ENCODE results near the gene ANK2. TPM values are rescaled to one million over a fixed set of nuclear protein-coding genes. Genes with fewer than 3 reads are reported as not detected.

The ANK2 gene
- polyA plus RNA-seq, 4 donors: 0.22 to 32.7 (median 5.6) TPM

GRCh38 chr4:113148925-113149324 lies 99.5 kb downstream of the ANK2 start:
- no peak for DNase-seq
- Histone ChIP-seq H3K4me3 (ENCODE audit: low read depth in 1 of 3, low read length in 3 of 3) (no peak overlapping the region), H3K36me3 (ENCODE audit: control insufficient read depth in 3 of 3, insufficient read depth in 2 of 3, low read depth in 1 of 3, low read length in 3 of 3) (no peaks in the 10 kb centered on the region)

GRCh38 chr4:113153529-113154101 lies 104.2 kb downstream of the ANK2 start:
- Histone ChIP-seq H3K4me1 (ENCODE audit: control insufficient read depth in 3 of 3, insufficient read depth in 2 of 3, low read depth in 1 of 3, low read length in 2 of 3) (peaks cover 0 to 18% (median 0%) of the 10 kb centered on the region in 3 donors), H3K9me3 (ENCODE audit: control insufficient read depth in 2 of 2, insufficient read depth in 1 of 2, low read depth in 1 of 2, low read length in 1 of 2) (no peaks in the 10 kb centered on the region), H3K27ac (ENCODE audit: low read depth in 1 of 3, low read length in 2 of 3) (no peak overlapping the region), H3K4me3 (ENCODE audit: low read depth in 1 of 3, low read length in 3 of 3) (no peak overlapping the region), H3K36me3 (ENCODE audit: control insufficient read depth in 3 of 3, insufficient read depth in 2 of 3, low read depth in 1 of 3, low read length in 3 of 3) (no peaks in the 10 kb centered on the region), H3K27me3 (ENCODE audit: control insufficient read depth in 3 of 3, insufficient read depth in 3 of 3, low read length in 3 of 3) (no peaks in the 10 kb centered on the region)
- WGBS, 3 donors: 73 to 83% (median 78%) methylated on average over 2 of the region's 2 CpGs
- DNase-seq: peak in 1 of 2 donors; percentile 41
- FAIRE-seq: no peak

More at GRCh38 chr4:113148925-113149324, 99.5 kb downstream of the ANK2 start:
- FAIRE-seq: no peak
- peaks cover 0 to 31% (median 0%) of the 10 kb centered on the region in 3 donors for H3K4me1 ChIP-seq (ENCODE audit: control insufficient read depth in 3 of 3, insufficient read depth in 2 of 3, low read depth in 1 of 3, low read length in 2 of 3)
- H3K27me3 ChIP-seq (ENCODE audit: control insufficient read depth in 3 of 3, insufficient read depth in 3 of 3, low read length in 3 of 3): no peaks in the 10 kb centered on the region
- no peaks in the 10 kb centered on the region for H3K9me3 ChIP-seq (ENCODE audit: control insufficient read depth in 2 of 2, insufficient read depth in 1 of 2, low read depth in 1 of 2, low read length in 1 of 2)
- peak overlapping the region in 1 of 3 donors; percentile 88 for H3K27ac ChIP-seq (ENCODE audit: low read depth in 1 of 3, low read length in 2 of 3)

- 84 to 93% (median 85%) methylated on average over 1 of the region's 1 CpG for WGBS, 3 donors
- Histone ChIP-seq H3K4me3 (ENCODE audit: low read depth in 1 of 3, low read length in 3 of 3) (no peak overlapping the region), H3K9me3 (ENCODE audit: control insufficient read depth in 2 of 2, insufficient read depth in 1 of 2, low read depth in 1 of 2, low read length in 1 of 2) (no peaks in the 10 kb centered on the region), H3K36me3 (ENCODE audit: control insufficient read depth in 3 of 3, insufficient read depth in 2 of 3, low read depth in 1 of 3, low read length in 3 of 3) (no peaks in the 10 kb centered on the region), H3K4me1 (ENCODE audit: control insufficient read depth in 3 of 3, insufficient read depth in 2 of 3, low read depth in 1 of 3, low read length in 2 of 3) (peaks cover 0 to 13% (median 0%) of the 10 kb centered on the region in 3 donors), H3K27ac (ENCODE audit: low read depth in 1 of 3, low read length in 2 of 3) (no peak overlapping the region), H3K27me3 (ENCODE audit: control insufficient read depth in 3 of 3, insufficient read depth in 3 of 3, low read length in 3 of 3) (no peaks in the 10 kb centered on the region)
- FAIRE-seq: no peak
- DNase-seq: no peak
These were observed 104.8 kb downstream of the ANK2 start for GRCh38 chr4:113154281-113154680.

GRCh38 chr4:113157086-113157857 lies 107.8 kb downstream of the ANK2 start:
- Histone ChIP-seq H3K27ac (ENCODE audit: low read depth in 1 of 3, low read length in 2 of 3) (no peak overlapping the region), H3K27me3 (ENCODE audit: control insufficient read depth in 3 of 3, insufficient read depth in 3 of 3, low read length in 3 of 3) (no peaks in the 10 kb centered on the region), H3K4me1 (ENCODE audit: control insufficient read depth in 3 of 3, insufficient read depth in 2 of 3, low read depth in 1 of 3, low read length in 2 of 3) (peaks cover 0 to 4% (median 0%) of the 10 kb centered on the region in 3 donors), H3K9me3 (ENCODE audit: control insufficient read depth in 2 of 2, insufficient read depth in 1 of 2, low read depth in 1 of 2, low read length in 1 of 2) (no peaks in the 10 kb centered on the region), H3K36me3 (ENCODE audit: control insufficient read depth in 3 of 3, insufficient read depth in 2 of 3, low read depth in 1 of 3, low read length in 3 of 3) (no peaks in the 10 kb centered on the region), H3K4me3 (ENCODE audit: low read depth in 1 of 3, low read length in 3 of 3) (no peak overlapping the region)
- FAIRE-seq: no peak
- 33 to 61% (median 49%) methylated on average over 3 of the region's 3 CpGs for WGBS, 3 donors
- DNase-seq: no peak

GRCh38 chr4:113159942-113160545 lies 110.6 kb downstream of the ANK2 start:
- no peaks in the 10 kb centered on the region for H3K27me3 ChIP-seq (ENCODE audit: control insufficient read depth in 3 of 3, insufficient read depth in 3 of 3, low read length in 3 of 3)
- DNase-seq (no peak), FAIRE-seq (no peak)
- WGBS, 3 donors: 74 to 84% (median 82%) methylated on average over 3 of the region's 3 CpGs
- H3K9me3 ChIP-seq (ENCODE audit: control insufficient read depth in 2 of 2, insufficient read depth in 1 of 2, low read depth in 1 of 2, low read length in 1 of 2): no peaks in the 10 kb centered on the region
- H3K36me3 ChIP-seq (ENCODE audit: control insufficient read depth in 3 of 3, insufficient read depth in 2 of 3, low read depth in 1 of 3, low read length in 3 of 3): no peaks in the 10 kb centered on the region
- H3K4me1 ChIP-seq (ENCODE audit: control insufficient read depth in 3 of 3, insufficient read depth in 2 of 3, low read depth in 1 of 3, low read length in 2 of 3): no peaks in the 10 kb centered on the region
- no peak overlapping the region for H3K4me3 ChIP-seq (ENCODE audit: low read depth in 1 of 3, low read length in 3 of 3)
- no peak overlapping the region for H3K27ac ChIP-seq (ENCODE audit: low read depth in 1 of 3, low read length in 2 of 3)

GRCh38 chr4:113160548-113160947 lies 111.1 kb downstream of the ANK2 start:
- Histone ChIP-seq H3K27me3 (ENCODE audit: control insufficient read depth in 3 of 3, insufficient read depth in 3 of 3, low read length in 3 of 3) (no peaks in the 10 kb centered on the region), H3K9me3 (ENCODE audit: control insufficient read depth in 2 of 2, insufficient read depth in 1 of 2, low read depth in 1 of 2, low read length in 1 of 2) (no peaks in the 10 kb centered on the region), H3K4me1 (ENCODE audit: control insufficient read depth in 3 of 3, insufficient read depth in 2 of 3, low read depth in 1 of 3, low read length in 2 of 3) (no peaks in the 10 kb centered on the region), H3K27ac (ENCODE audit: low read depth in 1 of 3, low read length in 2 of 3) (no peak overlapping the region), H3K4me3 (ENCODE audit: low read depth in 1 of 3, low read length in 3 of 3) (no peak overlapping the region), H3K36me3 (ENCODE audit: control insufficient read depth in 3 of 3, insufficient read depth in 2 of 3, low read depth in 1 of 3, low read length in 3 of 3) (no peaks in the 10 kb centered on the region)
- DNase-seq (no peak), FAIRE-seq (no peak)
- whole genome bisulfite sequencing, 3 donors: 77 to 89% (median 84%) methylated on average over 3 of the region's 3 CpGs

GRCh38 chr4:113162089-113162488 lies 112.6 kb downstream of the ANK2 start:
- 92 to 97% (median 94%) methylated on average over 1 of the region's 1 CpG for WGBS, 3 donors
- no peak overlapping the region for H3K27ac ChIP-seq (ENCODE audit: low read depth in 1 of 3, low read length in 2 of 3)
- H3K27me3 ChIP-seq (ENCODE audit: control insufficient read depth in 3 of 3, insufficient read depth in 3 of 3, low read length in 3 of 3): no peaks in the 10 kb centered on the region
- H3K9me3 ChIP-seq (ENCODE audit: control insufficient read depth in 2 of 2, insufficient read depth in 1 of 2, low read depth in 1 of 2, low read length in 1 of 2): no peaks in the 10 kb centered on the region
- DNase-seq: no peak
- no peak overlapping the region for H3K4me3 ChIP-seq (ENCODE audit: low read depth in 1 of 3, low read length in 3 of 3)
- no peaks in the 10 kb centered on the region for H3K4me1 ChIP-seq (ENCODE audit: control insufficient read depth in 3 of 3, insufficient read depth in 2 of 3, low read depth in 1 of 3, low read length in 2 of 3)
- no peaks in the 10 kb centered on the region for H3K36me3 ChIP-seq (ENCODE audit: control insufficient read depth in 3 of 3, insufficient read depth in 2 of 3, low read depth in 1 of 3, low read length in 3 of 3)
- FAIRE-seq: no peak

GRCh38 chr4:113169368-113169767 lies 119.9 kb downstream of the ANK2 start:
- Histone ChIP-seq H3K27ac (ENCODE audit: low read depth in 1 of 3, low read length in 2 of 3) (no peak overlapping the region), H3K4me1 (ENCODE audit: control insufficient read depth in 3 of 3, insufficient read depth in 2 of 3, low read depth in 1 of 3, low read length in 2 of 3) (no peaks in the 10 kb centered on the region), H3K36me3 (ENCODE audit: control insufficient read depth in 3 of 3, insufficient read depth in 2 of 3, low read depth in 1 of 3, low read length in 3 of 3) (no peaks in the 10 kb centered on the region), H3K27me3 (ENCODE audit: control insufficient read depth in 3 of 3, insufficient read depth in 3 of 3, low read length in 3 of 3) (peaks cover 0 to 1% (median 0%) of the 10 kb centered on the region in 3 donors), H3K9me3 (ENCODE audit: control insufficient read depth in 2 of 2, insufficient read depth in 1 of 2, low read depth in 1 of 2, low read length in 1 of 2) (no peaks in the 10 kb centered on the region), H3K4me3 (ENCODE audit: low read depth in 1 of 3, low read length in 3 of 3) (no peak overlapping the region)
- no peak for FAIRE-seq
- no peak for DNase-seq
- WGBS, 3 donors: 74 to 77% (median 75%) methylated on average over 5 of the region's 5 CpGs

All from small intestine (tissue), 7 donors.